Esophagus squamous epithelium (tissue), 4 donors: ENCODE measurements around the gene SHPK.

Experiments
- POLR2A ChIP-seq, 4 donors: fragments of 450-650 bp; IDR thresholded peaks; one replicate each; pipeline ENCODE4 v1.6.1; 2017; ENCODE audit warnings: antibody characterized with exemption in 4 of 4, mild to moderate bottlenecking in 4 of 4, moderate library complexity in 3 of 4
- TF ChIP-seq, protein P1 (sequence below), 6 experiments: fragments of 450-650 bp in 4 of 6; fragments of 200-600 bp in 2 of 6; sonication (generic) in 2 of 6; IDR thresholded peaks; one replicate each; pipeline ENCODE4 v1.5.1; 2016 to 2019; ENCODE audit warnings: antibody characterized with exemption in 6 of 6, mild to moderate bottlenecking in 4 of 6, moderate library complexity in 4 of 6

DNA sequence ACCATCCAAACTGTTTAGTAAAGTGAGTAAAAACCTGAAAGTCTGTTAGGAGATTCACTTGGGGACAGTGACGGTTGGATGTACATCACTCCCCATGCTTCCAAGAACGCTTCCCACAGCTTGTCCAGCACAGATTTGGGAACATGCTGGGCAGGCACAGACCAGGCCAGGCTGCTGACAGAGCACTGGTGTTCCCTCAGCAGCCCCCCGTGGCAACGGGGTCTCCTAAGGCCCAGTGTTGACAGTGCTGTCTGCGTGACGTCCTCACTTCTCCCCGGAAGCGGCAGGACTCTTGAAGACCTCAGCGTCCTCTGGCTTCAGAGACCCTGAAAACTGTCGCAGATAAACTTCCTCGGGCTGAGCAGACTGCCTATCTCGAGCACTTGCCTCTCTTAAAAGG, 69.5 kb downstream of the SHPK start:
- TF ChIP-seq, protein P1, sequence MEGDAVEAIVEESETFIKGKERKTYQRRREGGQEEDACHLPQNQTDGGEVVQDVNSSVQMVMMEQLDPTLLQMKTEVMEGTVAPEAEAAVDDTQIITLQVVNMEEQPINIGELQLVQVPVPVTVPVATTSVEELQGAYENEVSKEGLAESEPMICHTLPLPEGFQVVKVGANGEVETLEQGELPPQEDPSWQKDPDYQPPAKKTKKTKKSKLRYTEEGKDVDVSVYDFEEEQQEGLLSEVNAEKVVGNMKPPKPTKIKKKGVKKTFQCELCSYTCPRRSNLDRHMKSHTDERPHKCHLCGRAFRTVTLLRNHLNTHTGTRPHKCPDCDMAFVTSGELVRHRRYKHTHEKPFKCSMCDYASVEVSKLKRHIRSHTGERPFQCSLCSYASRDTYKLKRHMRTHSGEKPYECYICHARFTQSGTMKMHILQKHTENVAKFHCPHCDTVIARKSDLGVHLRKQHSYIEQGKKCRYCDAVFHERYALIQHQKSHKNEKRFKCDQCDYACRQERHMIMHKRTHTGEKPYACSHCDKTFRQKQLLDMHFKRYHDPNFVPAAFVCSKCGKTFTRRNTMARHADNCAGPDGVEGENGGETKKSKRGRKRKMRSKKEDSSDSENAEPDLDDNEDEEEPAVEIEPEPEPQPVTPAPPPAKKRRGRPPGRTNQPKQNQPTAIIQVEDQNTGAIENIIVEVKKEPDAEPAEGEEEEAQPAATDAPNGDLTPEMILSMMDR (IDR thresholded peaks at IDR 0.05), result no peak
- no peak for TF ChIP-seq POLR2A (IDR thresholded peaks at IDR 0.05)
